SK-MEL-5 (cell line): ENCODE results near the gene UBE2O. TPM values are rescaled to one million over a fixed set of nuclear protein-coding genes. Genes with fewer than 3 reads are reported as not detected.
A peak's percentile ranks its signal among the peaks of the same experiment; 100 is the strongest.
"Not testable (repeated sequence)": the region's sequence is repeated elsewhere in the genome, so short reads cannot be mapped to it uniquely, and the experiment has no call there.

Experiments
- DNase-seq: peaks from one replicate; pipeline ENCODE4 v3.0.0-alpha.2; 2016; ENCODE audit warnings: low read depth, low spot score
- in situ Hi-C: cut with HindIII; loops from 2 replicates; pipeline ENCODE4 v1.10.0; 2016; ENCODE audit warnings: low sequenced_read_pairs, high pct_unique_total_duplicates, low pct_unique_long_range_greater_than_20kb
- total RNA-seq: library from RNA; depleted of rRNA; stranded (reverse); fragments of >200 nt; shearing (Covaris generic); gene quantifications from 2 replicates; pipeline ENCODE4 v1.2.3, GENCODE V29; 2014; rRNA removed

The UBE2O gene
- total RNA-seq, 1 experiment from 2014 or later: 30.7 TPM

- DNase-seq: no peak
- in situ Hi-C loops: no loop called here
Measured at GRCh38 chr17:76356803-76357456, 96.0 kb downstream of the UBE2O start.

GRCh38 chr17:76354747-76355310 lies 98.1 kb downstream of the UBE2O start:
- in situ Hi-C loops: no loop called here
- peak; percentile 14 for DNase-seq

- no peak for DNase-seq
- in situ Hi-C loops: no loop called here
Measured at GRCh38 chr17:76354317-76354729, 98.6 kb downstream of the UBE2O start.

GRCh38 chr17:76353599-76354316 lies 99.2 kb downstream of the UBE2O start, which contains the start of gene PRPSAP1:
PRPSAP1 (minus strand) TSS chr17:76353916; CDS start chr17:76353703, 213 bp downstream.
- peak; percentile 97 for DNase-seq
- in situ Hi-C loops: no loop called here

- in situ Hi-C loops: no loop called here
- DNase-seq: no peak
Measured at GRCh38 chr17:76353004-76353598, 99.9 kb downstream of the UBE2O start.

GRCh38 chr17:76351526-76352071 lies 101.4 kb downstream of the UBE2O start:
- in situ Hi-C loops: no loop called here
- no peak for DNase-seq

- in situ Hi-C loops: no loop called here
- no peak for DNase-seq
Measured at GRCh38 chr17:76350463-76350862, 102.5 kb downstream of the UBE2O start.

- in situ Hi-C loops: loop anchor here (25.0 kb wide), 1 partner anchor 90 kb away; no protein-coding TSS in a partner anchor
- DNase-seq: not testable (repeated sequence)
Measured at GRCh38 chr17:76346936-76347335, 106.0 kb downstream of the UBE2O start.

GRCh38 chr17:76345377-76345974 lies 107.5 kb downstream of the UBE2O start:
- DNase-seq: peak; percentile 51
- in situ Hi-C loops: loop anchor here (25.0 kb wide), 1 partner anchor 92 kb away; no protein-coding TSS in a partner anchor

GRCh38 chr17:76343106-76343505 lies 109.8 kb downstream of the UBE2O start:
- DNase-seq: no peak
- in situ Hi-C loops: loop anchor here (25.0 kb wide), 1 partner anchor 94 kb away; no protein-coding TSS in a partner anchor

GRCh38 chr17:76341301-76341700 lies 111.7 kb downstream of the UBE2O start:
- no peak for DNase-seq
- in situ Hi-C loops: loop anchor here (25.0 kb wide), 1 partner anchor 96 kb away; no protein-coding TSS in a partner anchor

Other genes starting within 250 kb of the UBE2O start
- gene RNF157, start 212.7 kb downstream of the UBE2O start, total RNA-seq: 28.1 and 33.9 TPM in 2 replicates
- 45.0 and 54.5 TPM in 2 replicates for gene UBALD2, start 187.8 kb downstream of the UBE2O start, total RNA-seq
- gene QRICH2, start 144.9 kb downstream of the UBE2O start, total RNA-seq: 2.4 and 2.7 TPM in 2 replicates
- 42.2 and 43.7 TPM in 2 replicates for gene PRPSAP1, start 99.2 kb downstream of the UBE2O start, total RNA-seq
- gene SPHK1, start 68.5 kb downstream of the UBE2O start, total RNA-seq: 60.4 and 60.5 TPM in 2 replicates
- gene AANAT, start 14.5 kb upstream of the UBE2O start, total RNA-seq: not detected in 2 replicates
- gene RHBDF2, start 48.3 kb upstream of the UBE2O start, total RNA-seq: 25.0 and 28.6 TPM in 2 replicates
- gene CYGB, start 84.6 kb upstream of the UBE2O start, total RNA-seq: 122 TPM in 2 replicates
- gene PRCD, start 86.9 kb upstream of the UBE2O start, total RNA-seq: 15.8 and 18.8 TPM in 2 replicates
- 77.4 and 96.3 TPM in 2 replicates for gene ST6GALNAC2, start 132.7 kb upstream of the UBE2O start, total RNA-seq
- 0.79 and 1.7 TPM in 2 replicates for gene ST6GALNAC1, start 190.6 kb upstream of the UBE2O start, total RNA-seq